IMR-90 (cell line): Measurements from ENCODE around the gene SMIM44. TPM values are rescaled to one million over a fixed set of nuclear protein-coding genes. Genes with fewer than 3 reads are reported as not detected.
A peak's percentile ranks its signal among the peaks of the same experiment; 100 is the strongest.

Source experiments
- ATAC-seq: fragments of 200-7000 bp; cut with Tn5 transposase; 2 replicates; pipeline ENCODE4 v1.9.1; 2020; ENCODE audit warnings: low read depth, mild to moderate bottlenecking, moderate library complexity
- BruUV-seq: library from RNA; stranded (reverse); fragments of 400-500 nt; replicated peaks from 2 replicates; lab custom pipeline; 2021; lab: Mats Ljungman, UMichigan
- CTCF ChIA-PET: fragments of 300-600 bp; formaldehyde crosslinking; extraction: SDS; loops from one replicate; lab custom pipeline; 2021; ENCODE audit warnings: antibody characterized with exemption; lab: Yijun Ruan, JAX
- POLR2A ChIA-PET: fragments of 300-600 bp; sonication (Branson Sonifier 250); formaldehyde crosslinking; loops from one replicate; lab custom pipeline; 2022; ENCODE audit warnings: antibody characterized with exemption; ENCODE audit not compliant: unreplicated experiment; lab: Charles Lee
- DNase-seq: peaks from one replicate; pipeline ENCODE4 v3.0.0; 2013
- H2AFZ ChIP-seq: replicated peaks from 2 replicates; pipeline ENCODE3; 2013; ENCODE audit warnings: low read length, mild to moderate bottlenecking; ENCODE audit not compliant: poor library complexity
- H2AK5ac ChIP-seq: 2 replicates; pipeline ENCODE4 v1.6.1; 2013; ENCODE audit warnings: low read depth, low read length, inconsistent platforms
- H2AK9ac ChIP-seq: replicated peaks from 2 replicates; pipeline ENCODE3; 2013; ENCODE audit warnings: mild to moderate bottlenecking, low read depth, low read length, moderate library complexity; ENCODE audit not compliant: poor library complexity
- H2BK120ac ChIP-seq: 2 replicates; pipeline ENCODE4 v1.6.1; 2013; ENCODE audit warnings: low read depth, low read length, inconsistent platforms
- H2BK15ac ChIP-seq: 3 replicates; pipeline ENCODE4 v1.6.1; 2013; ENCODE audit warnings: low read depth, low read length, inconsistent platforms
- H2BK20ac ChIP-seq: 2 replicates; pipeline ENCODE4 v1.6.1; 2013; ENCODE audit warnings: low read depth, mild to moderate bottlenecking, inconsistent platforms, low read length, moderate library complexity
- H2BK5ac ChIP-seq: 2 replicates; pipeline ENCODE4 v1.6.1; 2013; ENCODE audit warnings: mild to moderate bottlenecking, low read depth, low read length, inconsistent platforms; ENCODE audit not compliant: poor library complexity, severe bottlenecking
- H3K14ac ChIP-seq: replicated peaks from 2 replicates; pipeline ENCODE4 v1.6.1; 2013; ENCODE audit warnings: low read depth, low read length, inconsistent platforms
- H3K18ac ChIP-seq: 2 replicates; pipeline ENCODE4 v1.6.1; 2013; ENCODE audit warnings: low read depth, low read length, control low read depth
- H3K23ac ChIP-seq: 2 replicates; pipeline ENCODE4 v1.6.1; 2013; ENCODE audit warnings: low read depth, low read length, inconsistent platforms
- H3K27ac ChIP-seq: 2 replicates; pipeline ENCODE4 v1.5.1; 2013; ENCODE audit warnings: mild to moderate bottlenecking, control low read depth, low read length; ENCODE audit not compliant: insufficient read depth
- H3K27me3 ChIP-seq: 2 replicates; pipeline ENCODE4 v1.6.1; 2013; ENCODE audit warnings: low read length; ENCODE audit not compliant: control insufficient read depth, insufficient read depth
- H3K36me3 ChIP-seq: 2 replicates; pipeline ENCODE4 v1.6.1; 2013; ENCODE audit warnings: low read length, mixed read lengths; ENCODE audit not compliant: control insufficient read depth, insufficient read depth
- H3K4ac ChIP-seq: 2 replicates; pipeline ENCODE4 v1.6.1; 2013; ENCODE audit warnings: low read depth, low read length, inconsistent platforms
- H3K4me1 ChIP-seq: 2 replicates; pipeline ENCODE4 v1.6.1; 2013; ENCODE audit warnings: low read length, mixed read lengths; ENCODE audit not compliant: control insufficient read depth, insufficient read depth
- H3K4me2 ChIP-seq: 2 replicates; pipeline ENCODE4 v1.6.1; 2013; ENCODE audit warnings: low read depth, mild to moderate bottlenecking, control low read depth, low read length, moderate library complexity
- H3K4me3 ChIP-seq: 2 replicates; pipeline ENCODE4 v1.5.1; 2013; ENCODE audit warnings: low read depth, mild to moderate bottlenecking, control low read depth, low read length, moderate library complexity; ENCODE audit not compliant: insufficient read depth
- H3K56ac ChIP-seq: 2 replicates; pipeline ENCODE4 v1.6.1; 2013; ENCODE audit warnings: low read length, inconsistent platforms; ENCODE audit not compliant: insufficient read depth; ENCODE audit errors: extremely low read depth
- H3K79me1 ChIP-seq, 2 experiments: 2 replicates each; pipeline ENCODE4 v1.6.1; 2013; ENCODE audit warnings: low read length in 2 of 2, inconsistent platforms in 1 of 2, low read depth in 1 of 2
- H3K9ac ChIP-seq: 2 replicates; pipeline ENCODE4 v1.6.1; 2013; ENCODE audit warnings: low read depth, low read length, control low read depth
- H3K9me1 ChIP-seq: 2 replicates; pipeline ENCODE4 v1.6.1; 2013; ENCODE audit warnings: low read length, inconsistent platforms; ENCODE audit not compliant: insufficient read depth
- H3K9me3 ChIP-seq: 2 replicates; pipeline ENCODE4 v1.6.1; 2013; ENCODE audit warnings: low read length; ENCODE audit not compliant: control insufficient read depth, insufficient read depth
- H4K20me1 ChIP-seq: 2 replicates; pipeline ENCODE4 v1.6.1; 2013; ENCODE audit warnings: low read length, inconsistent platforms; ENCODE audit not compliant: insufficient read depth
- H4K5ac ChIP-seq: 2 replicates; pipeline ENCODE4 v1.6.1; 2013; ENCODE audit warnings: mild to moderate bottlenecking, low read depth, low read length, control low read depth
- H4K8ac ChIP-seq, 2 experiments: 2 replicates each; pipeline ENCODE4 v1.6.1; 2013; ENCODE audit warnings: low read depth in 2 of 2, low read length in 2 of 2, control low read depth in 1 of 2, inconsistent platforms in 1 of 2
- H4K91ac ChIP-seq: 2 replicates; pipeline ENCODE4 v1.6.1; 2013; ENCODE audit warnings: low read depth, low read length, inconsistent platforms; ENCODE audit not compliant: insufficient read depth
- BHLHE40 ChIP-seq: fragments of 150-350 bp; IDR thresholded peaks from 2 replicates; pipeline ENCODE4 v1.6.1; 2016; ENCODE audit warnings: mild to moderate bottlenecking, low read depth, low read length
- CEBPB ChIP-seq: IDR thresholded peaks from 2 replicates; pipeline ENCODE4 v1.6.1; 2012; ENCODE audit warnings: low read depth, low read length, improper control_type of control experiment
- CHD1 ChIP-seq: IDR thresholded peaks from 2 replicates; pipeline ENCODE4 v1.6.1; 2012; ENCODE audit warnings: low read depth, low read length, improper control_type of control experiment
- CTCF ChIP-seq: conservative IDR thresholded peaks from 2 replicates; pipeline ENCODE4 v1.5.1; 2012; ENCODE audit warnings: mild to moderate bottlenecking, low read depth, low read length, improper control_type of control experiment
- ELK1 ChIP-seq: fragments of 150-350 bp; IDR thresholded peaks from 2 replicates; pipeline ENCODE4 v1.6.1; 2016; ENCODE audit warnings: low read depth, mild to moderate bottlenecking, low read length, moderate library complexity, borderline replicate concordance
- FOS ChIP-seq: fragments of 150-350 bp; IDR thresholded peaks from 2 replicates; pipeline ENCODE4 v1.6.1; 2016; ENCODE audit warnings: low read depth, low read length
- MAFK ChIP-seq: IDR thresholded peaks from 2 replicates; pipeline ENCODE4 v1.6.1; 2012; ENCODE audit warnings: low read depth, low read length, improper control_type of control experiment
- MAZ ChIP-seq: IDR thresholded peaks from 2 replicates; pipeline ENCODE4 v1.6.1; 2012; ENCODE audit warnings: low read depth, mild to moderate bottlenecking, low read length, improper control_type of control experiment, moderate library complexity, borderline replicate concordance
- MXI1 ChIP-seq: IDR thresholded peaks from 2 replicates; pipeline ENCODE4 v1.6.1; 2012; ENCODE audit warnings: low read depth, mild to moderate bottlenecking, low read length, moderate library complexity, borderline replicate concordance
- NFE2L2 ChIP-seq: fragments of 150-350 bp; IDR thresholded peaks from 2 replicates; pipeline ENCODE4 v1.6.1; 2016; ENCODE audit warnings: low read depth, mild to moderate bottlenecking, low read length
- POLR2A ChIP-seq: IDR thresholded peaks from 2 replicates; pipeline ENCODE4 v1.6.1; 2012; ENCODE audit warnings: mild to moderate bottlenecking, low read depth, low read length
- RAD21 ChIP-seq: IDR thresholded peaks from 2 replicates; pipeline ENCODE4 v1.6.1; 2012; ENCODE audit warnings: low read length, improper control_type of control experiment
- RCOR1 ChIP-seq: IDR thresholded peaks from 2 replicates; pipeline ENCODE4 v1.6.1; 2012; ENCODE audit warnings: mild to moderate bottlenecking, low read length, improper control_type of control experiment; ENCODE audit not compliant: insufficient replicate concordance
- RFX5 ChIP-seq: IDR thresholded peaks from 2 replicates; pipeline ENCODE4 v1.8.0; 2012; ENCODE audit warnings: low read depth, mild to moderate bottlenecking, low read length, moderate library complexity
- SMC3 ChIP-seq: fragments of 150-350 bp; IDR thresholded peaks from 2 replicates; pipeline ENCODE4 v1.6.1; 2016; ENCODE audit warnings: low read depth, mild to moderate bottlenecking, antibody characterized with exemption, low read length, moderate library complexity
- USF2 ChIP-seq: fragments of 150-350 bp; IDR thresholded peaks from 2 replicates; pipeline ENCODE4 v1.6.1; 2017; ENCODE audit warnings: mild to moderate bottlenecking, antibody characterized with exemption, low read length, low read depth
- WGBS, 2 experiments: methylation state at CpG; one replicate each; pipeline versions ENCODE4 v1.1.5 to v1.1.7; 2013; ENCODE audit warnings: missing lambda C conversion rate in 2 of 2; ENCODE audit not compliant: insufficient read length in 1 of 2; ENCODE audit errors: extremely low coverage in 2 of 2; 5-methylcytosine and 5-hydroxymethylcytosine counted together
- dilution Hi-C: fragments of 300-500 bp; cut with HindIII; formaldehyde crosslinking; loops from one replicate; pipeline ENCODE4 v1.14.3; 2018; ENCODE audit warnings: low sequenced_read_pairs; ENCODE audit not compliant: unreplicated experiment
- in situ Hi-C: fragments of 300-500 bp; cut with MboI; formaldehyde crosslinking; loops from 3 replicates; pipeline ENCODE4 v1.14.3; 2019; ENCODE audit warnings: low sequenced_read_pairs, inconsistent platforms, mixed read lengths
- intact Hi-C: fragments of 100-400 bp; cut with micrococcal nuclease; formaldehyde crosslinking; loops from 2 replicates; pipeline ENCODE4 v1.10.0; 2022
- polyA plus RNA-seq, 3 experiments: library from polyadenylated mRNA; depleted of rRNA; stranded (reverse); fragments of >200 nt; gene quantifications; 2 replicates each; pipeline ENCODE4 v1.2.3, GENCODE V29; 2012; ENCODE audit warnings: low replicate concordance in 1 of 3
- total RNA-seq: library from RNA; depleted of rRNA; stranded (reverse); fragments of >200 nt; gene quantifications from 2 replicates; pipeline ENCODE4 v1.2.3, GENCODE V29; 2012

The SMIM44 gene
- total and polyA plus RNA-seq, 2 of the 4 experiments (the other 2 are of a cell fraction): not detected

GRCh38 chr19:3465552-3465951 lies 17.7 kb downstream of the SMIM44 start:
- Histone ChIP-seq H4K8ac (0 out of 4 replicates have a peak overlapping the region, but pooled peaks of 1 of the 2 experiments have one; percentile 10), H2AK5ac (no peak overlapping the region), H3K4me1 (no peaks in the 10 kb centered on the region), H4K91ac (no peak overlapping the region), H2BK5ac (no peak overlapping the region), H3K36me3 (peaks cover 23% of the 10 kb centered on the region), H3K4me2 (no peak overlapping the region), H2BK15ac (no peak overlapping the region), H3K56ac (no peak overlapping the region), H3K9me3 (no peaks in the 10 kb centered on the region), H2AK9ac (no peak overlapping the region), H4K5ac (no peak overlapping the region), H3K18ac (no peak overlapping the region), H2BK20ac (no peak overlapping the region), H3K23ac (no peak overlapping the region), H3K27me3 (no peaks in the 10 kb centered on the region), H2BK120ac (no peak overlapping the region), H3K14ac (no peak overlapping the region), H3K4me3 (no peak overlapping the region), H3K9me1 (no peaks in the 10 kb centered on the region), H3K9ac (no peak overlapping the region), H3K27ac (no peak overlapping the region), H4K20me1 (peaks cover 17% of the 10 kb centered on the region), H2AFZ (no peak overlapping the region), H3K4ac (no peak overlapping the region), H3K79me1 (peaks cover 8 to 40% of the 10 kb centered on the region in 2 experiments)
- intact Hi-C loops (no loop called here), in situ Hi-C loops (no loop called here), dilution Hi-C loops (no loop called here)
- ATAC-seq: no peak
- 73% methylated on average over 3 of the region's 7 CpGs; no CpG with 5 or more reads in 1 of the 2 experiments for WGBS, 2 experiments
- no peak for DNase-seq
- no TSS peak for BruUV-seq
- CTCF ChIA-PET: no interaction called here
- POLR2A ChIA-PET: no interaction called here
- TF ChIP-seq FOS (no peak), POLR2A (no peak), BHLHE40 (no peak), RAD21 (no peak), RFX5 (no peak), RCOR1 (no peak), NFE2L2 (no peak), CEBPB (no peak), CHD1 (no peak), ELK1 (no peak), USF2 (no peak), CTCF (no peak), MXI1 (no peak), SMC3 (no peak), MAZ (no peak), MAFK (no peak)
